C1 segment of cervical spinal cord (tissue), 14 donors: ENCODE results near the gene COX19.
A peak's percentile ranks its signal among the peaks of the same experiment; 100 is the strongest.
"Not testable (repeated sequence)": the region's sequence is repeated elsewhere in the genome, so short reads cannot be mapped to it uniquely, and the experiment has no call there.

Source experiments
- DNase-seq, 14 donors: peaks; one replicate each; lab custom pipeline; 2025; lab: John Stamatoyannopoulos, UW

The COX19 gene

GRCh38 chr7:946256-946996, 28.9 kb downstream of the COX19 start:
- peak in 1 of 14 donors; percentile 28 for DNase-seq

DNA sequence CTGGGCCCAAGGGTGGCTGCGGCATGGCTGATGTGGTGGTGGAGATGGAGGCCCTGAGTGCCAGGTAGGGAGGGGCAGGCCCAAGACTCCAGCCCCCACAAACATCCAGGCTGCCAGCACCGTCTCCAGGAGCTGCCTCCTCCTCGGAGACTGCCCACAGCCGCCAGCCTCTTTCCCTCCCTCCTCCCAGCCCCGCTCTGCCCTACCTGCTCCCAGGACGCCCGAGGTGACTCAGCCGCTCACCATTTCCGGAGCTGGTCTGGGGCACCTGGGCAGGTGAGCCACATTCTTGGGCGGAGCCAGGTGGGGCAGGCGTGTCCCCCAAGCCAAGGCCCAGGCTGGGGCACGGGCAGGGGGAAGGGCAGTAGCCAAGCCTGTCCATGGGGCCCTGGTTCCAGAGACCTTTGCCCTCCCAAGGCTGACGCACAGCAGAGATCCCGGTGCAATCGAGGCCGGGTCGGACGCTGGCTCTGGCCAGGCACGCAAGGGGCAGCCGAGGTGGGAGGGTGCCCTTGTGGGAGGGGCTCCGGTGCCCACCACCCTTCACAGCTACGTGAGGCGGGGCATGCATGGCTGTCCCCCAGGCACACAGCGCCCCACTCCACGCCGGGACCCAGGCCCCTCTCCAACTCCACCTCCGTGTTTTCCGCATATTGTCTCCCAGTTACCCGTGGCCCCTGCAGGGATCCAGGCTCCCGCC, 29.6 kb downstream of the COX19 start:
- DNase-seq = peak in 1 of 14 donors; percentile 14

DNA sequence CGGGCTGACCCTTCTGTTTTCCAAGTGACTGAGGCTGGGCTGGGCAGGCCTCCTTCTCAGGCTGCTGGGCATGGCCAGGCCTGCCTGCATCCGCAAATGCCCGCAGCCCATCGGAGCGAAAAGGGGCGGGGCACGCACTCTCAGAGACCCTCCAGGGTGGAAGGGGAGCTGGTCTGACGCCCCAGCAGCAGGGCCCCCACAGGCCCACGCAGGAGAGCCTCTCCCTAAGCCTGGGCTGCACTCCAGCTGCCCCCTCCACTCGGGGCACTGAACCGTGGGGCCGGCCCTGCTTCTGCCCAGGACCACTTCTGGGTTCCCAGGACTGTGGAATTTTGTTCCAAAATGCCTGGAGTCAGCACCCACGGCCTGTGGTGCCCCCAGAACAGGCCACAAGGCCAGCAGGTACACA, 30.2 kb downstream of the COX19 start:
- DNase-seq = no peak

- no peak for DNase-seq
Measured at GRCh38 chr7:944744-945143, 30.6 kb downstream of the COX19 start.

DNA sequence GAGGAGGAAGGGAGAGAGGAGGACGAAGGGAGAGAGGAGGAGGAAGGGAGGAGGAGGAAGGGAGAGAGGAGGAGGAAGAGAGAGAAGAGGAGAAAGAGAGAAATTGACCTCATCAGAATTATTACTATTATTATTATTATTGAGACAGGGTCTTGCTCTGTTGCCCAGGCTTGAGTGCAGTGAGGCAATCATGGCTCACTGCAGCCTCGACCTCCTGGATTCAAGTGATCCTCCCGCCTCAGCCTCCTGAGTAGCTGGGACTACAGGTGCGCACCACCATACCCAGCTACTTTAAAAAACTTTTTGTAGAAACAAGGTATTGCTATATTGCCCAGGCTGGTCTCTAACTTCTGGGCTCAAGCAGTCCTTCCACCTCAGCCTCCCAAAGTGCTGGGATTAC, 31.6 kb downstream of the COX19 start:
- not testable (repeated sequence) for DNase-seq

DNA sequence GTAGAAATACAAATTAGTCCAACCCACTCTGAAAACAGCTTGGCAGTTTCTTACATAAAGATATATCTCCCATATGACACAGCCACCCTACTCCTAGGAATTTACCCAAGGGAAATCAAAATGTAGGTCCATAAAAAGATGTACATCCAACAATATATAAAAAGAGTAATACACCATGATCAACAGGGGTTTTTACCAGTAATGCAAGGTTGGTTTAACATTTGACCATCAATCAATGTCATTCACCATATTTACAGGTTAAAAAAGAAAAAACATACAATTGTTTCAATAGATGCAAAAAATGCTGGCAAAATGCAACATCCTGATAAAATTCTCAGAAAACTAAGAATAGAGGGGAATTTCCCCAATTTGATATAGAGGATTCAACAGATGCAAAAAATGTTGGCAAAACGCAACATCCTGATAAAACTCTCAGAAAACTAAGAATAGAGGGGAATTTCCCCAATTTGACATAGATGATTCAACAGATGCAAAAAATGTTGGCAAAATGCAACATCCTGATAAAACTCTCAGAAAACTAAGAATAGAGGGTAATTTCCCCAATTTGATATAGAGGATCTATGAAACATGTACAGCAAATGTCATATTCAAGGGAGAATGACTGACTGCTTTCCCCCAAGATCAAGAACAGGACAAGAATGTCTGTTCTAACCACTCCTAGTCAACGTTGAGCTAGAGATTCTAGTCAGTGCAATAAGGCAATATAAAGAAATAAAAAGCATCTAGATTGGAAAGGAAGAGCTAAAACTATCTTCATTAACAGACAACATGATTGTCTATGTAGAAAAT, 34.5 kb downstream of the COX19 start:
- DNase-seq = no peak

- no peak for DNase-seq
Measured at GRCh38 chr7:939843-940242, 35.5 kb downstream of the COX19 start.

DNA sequence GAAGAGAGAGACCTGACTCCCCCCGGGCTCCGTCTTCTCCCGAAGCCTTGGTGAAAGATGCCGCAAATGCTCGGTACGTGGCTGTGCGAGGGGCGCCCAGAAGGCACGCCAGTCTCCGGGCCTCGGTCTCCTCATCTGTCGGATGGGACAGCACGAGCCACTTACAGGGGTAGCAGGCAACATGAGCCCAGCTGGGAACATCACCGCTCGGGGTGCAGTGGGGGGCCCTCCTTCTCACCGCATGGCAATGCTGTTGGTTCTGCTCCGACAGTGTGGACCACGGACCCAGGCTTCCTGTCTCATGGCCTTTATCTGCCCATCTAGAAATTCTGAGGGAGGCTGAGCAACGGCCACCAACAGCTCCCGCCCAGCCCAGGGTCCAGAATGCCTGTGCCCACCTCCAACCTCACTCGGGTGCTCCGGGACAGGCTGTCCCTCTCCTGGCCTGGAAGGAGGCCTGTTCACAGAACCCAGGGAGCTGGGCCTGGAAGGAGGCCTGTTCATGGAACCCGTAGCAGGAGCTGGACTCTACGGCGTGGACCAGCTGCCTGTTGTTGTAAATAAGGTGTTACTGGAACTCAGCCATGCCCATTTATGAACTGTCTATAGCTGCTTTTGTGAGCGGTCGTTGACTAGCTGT, 36.7 kb downstream of the COX19 start:
- no peak for DNase-seq

DNA sequence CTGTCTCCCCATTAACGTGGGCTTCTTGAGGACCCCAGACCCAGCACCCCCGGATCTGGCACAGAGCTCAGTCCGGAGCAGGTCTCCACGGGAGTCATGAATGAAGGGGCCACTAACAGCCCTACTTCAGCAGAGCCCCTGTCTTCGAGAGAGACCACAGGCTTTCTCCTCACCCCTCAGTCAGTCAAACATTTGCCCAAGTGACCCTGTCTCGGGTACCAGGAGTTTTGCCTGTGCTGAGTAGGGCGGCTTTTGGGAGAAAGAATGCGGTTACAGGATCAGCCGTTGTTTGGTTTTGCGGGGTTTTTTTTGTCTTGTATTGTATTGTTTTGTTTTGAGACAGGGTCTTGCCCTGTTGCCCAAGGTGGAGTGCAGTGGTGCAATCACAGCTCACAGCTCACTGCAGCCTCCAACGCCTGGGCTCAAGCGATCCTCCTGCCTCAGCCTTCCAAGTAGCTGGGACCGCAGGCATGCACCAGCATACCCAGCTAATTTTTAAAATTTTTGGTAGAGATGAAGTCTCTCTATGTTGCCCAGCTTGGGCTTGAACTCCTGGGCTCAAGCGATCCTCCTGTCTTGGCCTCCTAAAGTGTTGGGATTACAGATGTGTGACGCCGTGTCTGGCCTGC, 37.4 kb downstream of the COX19 start:
- no peak for DNase-seq

DNA sequence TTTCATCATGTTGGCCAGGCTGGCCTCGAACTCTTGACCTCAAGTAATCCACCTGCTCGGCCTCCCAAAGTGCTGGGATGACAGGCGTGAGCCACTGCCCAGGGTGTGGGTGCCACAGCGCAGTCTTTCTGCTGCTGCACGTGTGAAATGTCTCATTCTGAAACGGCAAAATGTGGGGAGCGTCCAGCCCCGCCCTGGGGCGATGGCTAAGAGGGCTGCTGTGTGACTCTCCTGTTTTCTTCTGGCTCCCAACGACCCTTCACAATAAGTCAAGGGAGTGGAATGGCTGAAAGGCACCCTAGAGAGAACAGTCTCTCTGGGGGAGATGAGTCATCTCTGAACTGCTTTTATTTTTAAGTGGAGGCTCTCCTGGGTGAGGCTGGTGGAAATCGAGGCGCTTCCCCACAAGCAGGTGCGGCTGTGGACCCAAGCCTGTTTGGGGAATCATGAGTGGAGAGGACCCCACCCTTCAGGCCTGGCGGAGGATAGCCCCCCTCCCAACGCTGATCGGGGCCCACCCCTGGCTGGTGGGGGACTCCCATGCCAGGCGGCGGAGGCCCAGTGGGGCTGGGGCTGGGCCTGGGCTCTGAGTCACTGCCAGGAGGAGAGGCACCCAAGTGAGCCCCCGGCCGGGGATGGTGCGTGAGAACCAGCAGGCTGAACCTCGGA, 38.8 kb downstream of the COX19 start:
- no peak for DNase-seq

DNA sequence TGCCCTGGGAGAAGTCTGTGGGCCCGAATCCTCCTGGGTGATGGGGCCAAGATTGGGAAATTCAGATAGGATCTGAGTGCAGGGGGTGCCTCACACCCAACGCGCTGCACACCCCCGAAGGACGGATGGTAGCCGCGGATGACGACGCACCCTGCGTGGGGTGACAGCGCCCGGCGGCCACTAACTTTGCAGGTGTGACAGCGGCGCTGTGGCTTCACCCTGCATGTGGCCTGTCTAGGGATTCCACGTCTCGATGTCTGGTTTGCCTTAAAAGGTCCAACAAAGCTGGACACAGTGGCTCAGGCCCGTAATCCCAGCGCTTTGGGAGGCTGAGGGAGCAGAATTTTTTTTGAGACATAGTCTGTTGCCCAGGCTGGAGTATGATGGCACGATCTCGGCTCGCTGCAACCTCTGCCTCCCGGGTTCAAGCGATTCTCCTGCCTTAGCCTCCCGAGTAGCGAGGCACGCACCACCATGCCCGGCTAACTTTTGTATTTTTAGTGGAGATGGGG, 39.4 kb downstream of the COX19 start:
- no peak for DNase-seq

- no peak for DNase-seq
Measured at GRCh38 chr7:935164-935873, 40.0 kb downstream of the COX19 start.

- no peak for DNase-seq
Measured at GRCh38 chr7:934469-935163, 40.7 kb downstream of the COX19 start.

- no peak for DNase-seq
Measured at GRCh38 chr7:932651-932975, 42.7 kb downstream of the COX19 start.

GRCh38 chr7:931871-932650, 43.3 kb downstream of the COX19 start:
- no peak for DNase-seq

- DNase-seq = no peak
Measured at GRCh38 chr7:930975-931758, 44.2 kb downstream of the COX19 start.

- DNase-seq = peak in 6 of 14 donors; percentile 27 to 48 (median 33)
Measured at GRCh38 chr7:929311-929711, 46.0 kb downstream of the COX19 start.
